ENCODE results near the gene HMG20A.

- TF ChIP-seq, protein P1, sequence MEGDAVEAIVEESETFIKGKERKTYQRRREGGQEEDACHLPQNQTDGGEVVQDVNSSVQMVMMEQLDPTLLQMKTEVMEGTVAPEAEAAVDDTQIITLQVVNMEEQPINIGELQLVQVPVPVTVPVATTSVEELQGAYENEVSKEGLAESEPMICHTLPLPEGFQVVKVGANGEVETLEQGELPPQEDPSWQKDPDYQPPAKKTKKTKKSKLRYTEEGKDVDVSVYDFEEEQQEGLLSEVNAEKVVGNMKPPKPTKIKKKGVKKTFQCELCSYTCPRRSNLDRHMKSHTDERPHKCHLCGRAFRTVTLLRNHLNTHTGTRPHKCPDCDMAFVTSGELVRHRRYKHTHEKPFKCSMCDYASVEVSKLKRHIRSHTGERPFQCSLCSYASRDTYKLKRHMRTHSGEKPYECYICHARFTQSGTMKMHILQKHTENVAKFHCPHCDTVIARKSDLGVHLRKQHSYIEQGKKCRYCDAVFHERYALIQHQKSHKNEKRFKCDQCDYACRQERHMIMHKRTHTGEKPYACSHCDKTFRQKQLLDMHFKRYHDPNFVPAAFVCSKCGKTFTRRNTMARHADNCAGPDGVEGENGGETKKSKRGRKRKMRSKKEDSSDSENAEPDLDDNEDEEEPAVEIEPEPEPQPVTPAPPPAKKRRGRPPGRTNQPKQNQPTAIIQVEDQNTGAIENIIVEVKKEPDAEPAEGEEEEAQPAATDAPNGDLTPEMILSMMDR (IDR thresholded peaks at IDR 0.05): no peak
- no peak for TF ChIP-seq POLR2A (IDR thresholded peaks at IDR 0.05)
- TF ChIP-seq POLR2AphosphoS5 (IDR thresholded peaks at IDR 0.05): no peak
Measured at GRCh38 chr15:77486542-77487468, 66.1 kb downstream of the HMG20A start.

Data from prostate gland (tissue), 2 donors.